Neural progenitor cell (in vitro differentiated cells): Measurements from ENCODE around the gene MYOG.

Experiments used
- CTCF ChIP-seq: fragments of 200-600 bp; sonication (generic); IDR thresholded peaks from 2 replicates; pipeline ENCODE4 v1.5.1; 2017; ENCODE audit warnings: antibody characterized with exemption, mild to moderate bottlenecking
- EZH2 ChIP-seq: fragments of 200-600 bp; sonication (generic); IDR thresholded peaks from 2 replicates; pipeline ENCODE4 v1.6.1; 2017; ENCODE audit warnings: antibody characterized with exemption, mild to moderate bottlenecking, moderate library complexity
- EZH2phosphoT487 ChIP-seq: fragments of 200-600 bp; sonication (generic); IDR thresholded peaks from 2 replicates; pipeline ENCODE4 v1.6.1; 2017; ENCODE audit warnings: antibody characterized with exemption

GRCh38 chr1:203055161-203055799 lies 30.5 kb downstream of the MYOG start:
- TF ChIP-seq CTCF (peak; percentile 35), EZH2 (no peak), EZH2phosphoT487 (no peak)
